Bronchial epithelial cell (primary cell): ENCODE results near the gene FUT6. TPM values are rescaled to one million over a fixed set of nuclear protein-coding genes. Genes with fewer than 3 reads are reported as not detected.
A peak's percentile ranks its signal among the peaks of the same experiment; 100 is the strongest.

Source experiments
- DNase-seq: peaks from one replicate; pipeline ENCODE4 v3.0.0-alpha.2; 2010; ENCODE audit warnings: low read depth
- FAIRE-seq: peaks from 2 replicates; lab custom pipeline; 2011; peaks lifted over from hg19 to GRCh38; lab: Jason Lieb, UNC
- H3K27me3 ChIP-seq: 2 replicates; pipeline ENCODE4 v1.5.1; 2011; ENCODE audit warnings: low read length; ENCODE audit not compliant: control insufficient read depth, insufficient read depth
- H3K36me3 ChIP-seq: 2 replicates; pipeline ENCODE4 v1.5.1; 2011; ENCODE audit warnings: low read length; ENCODE audit not compliant: control insufficient read depth, insufficient read depth
- H3K4me3 ChIP-seq: 2 replicates; pipeline ENCODE4 v1.5.1; 2011; ENCODE audit warnings: mild to moderate bottlenecking, low read depth, low read length, control low read depth
- total RNA-seq: library from RNA; depleted of rRNA; stranded (reverse); fragments of >200 nt; gene quantifications from 2 replicates; pipeline ENCODE4 v1.2.1, GENCODE V29; 2014
- TF ChIP-seq, protein P1 (sequence below): IDR thresholded peaks from 2 replicates; pipeline ENCODE4 v1.5.1; 2011; ENCODE audit warnings: mild to moderate bottlenecking, moderate library complexity, low read length, control low read depth, inconsistent platforms; ENCODE audit not compliant: insufficient read depth, severe bottlenecking

FUT6 gene
- total RNA-seq, 1 donor from 2014 or later: 2.1 TPM

GRCh38 chr19:5827891-5828660 is 11.4 kb downstream of the FUT6 start:
- no peaks in the 10 kb centered on the region for H3K27me3 ChIP-seq
- TF ChIP-seq, protein P1, sequence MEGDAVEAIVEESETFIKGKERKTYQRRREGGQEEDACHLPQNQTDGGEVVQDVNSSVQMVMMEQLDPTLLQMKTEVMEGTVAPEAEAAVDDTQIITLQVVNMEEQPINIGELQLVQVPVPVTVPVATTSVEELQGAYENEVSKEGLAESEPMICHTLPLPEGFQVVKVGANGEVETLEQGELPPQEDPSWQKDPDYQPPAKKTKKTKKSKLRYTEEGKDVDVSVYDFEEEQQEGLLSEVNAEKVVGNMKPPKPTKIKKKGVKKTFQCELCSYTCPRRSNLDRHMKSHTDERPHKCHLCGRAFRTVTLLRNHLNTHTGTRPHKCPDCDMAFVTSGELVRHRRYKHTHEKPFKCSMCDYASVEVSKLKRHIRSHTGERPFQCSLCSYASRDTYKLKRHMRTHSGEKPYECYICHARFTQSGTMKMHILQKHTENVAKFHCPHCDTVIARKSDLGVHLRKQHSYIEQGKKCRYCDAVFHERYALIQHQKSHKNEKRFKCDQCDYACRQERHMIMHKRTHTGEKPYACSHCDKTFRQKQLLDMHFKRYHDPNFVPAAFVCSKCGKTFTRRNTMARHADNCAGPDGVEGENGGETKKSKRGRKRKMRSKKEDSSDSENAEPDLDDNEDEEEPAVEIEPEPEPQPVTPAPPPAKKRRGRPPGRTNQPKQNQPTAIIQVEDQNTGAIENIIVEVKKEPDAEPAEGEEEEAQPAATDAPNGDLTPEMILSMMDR: no peak
- no peak for FAIRE-seq
- peak; percentile 75 for DNase-seq
- peak overlapping the region; percentile 66 for H3K4me3 ChIP-seq
- no peaks in the 10 kb centered on the region for H3K36me3 ChIP-seq

DNA sequence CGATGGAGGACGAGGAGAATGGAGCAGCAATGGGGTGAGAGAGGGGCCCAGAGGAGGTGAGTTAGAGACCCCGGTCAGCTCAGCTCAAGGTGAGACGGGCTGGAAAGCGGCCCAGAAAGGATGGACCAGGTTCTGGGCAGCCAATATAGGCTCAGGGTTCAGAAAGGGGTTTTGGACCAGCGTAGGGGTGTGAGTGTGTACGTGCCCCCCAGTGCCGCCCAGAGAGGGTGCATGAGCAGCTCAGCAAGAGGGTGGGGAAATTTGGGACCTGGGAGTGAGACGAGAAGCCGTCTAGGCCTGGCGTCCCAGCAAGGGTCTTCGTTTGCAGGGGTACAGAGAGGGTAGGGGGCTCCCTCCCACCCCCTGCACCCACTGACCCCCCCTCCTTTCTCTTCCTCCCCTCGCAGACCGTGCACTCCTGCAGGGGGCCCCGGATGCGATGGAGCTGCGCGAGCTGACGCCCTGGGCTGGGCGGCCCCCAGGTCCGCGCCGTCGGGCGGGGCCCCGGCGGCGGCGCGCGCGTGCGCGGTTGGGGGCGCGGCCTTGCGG is 12.1 kb downstream of the FUT6 start:
- no peak for DNase-seq
- Histone ChIP-seq H3K4me3 (peak overlapping the region; percentile 66), H3K36me3 (no peaks in the 10 kb centered on the region), H3K27me3 (no peaks in the 10 kb centered on the region)
- FAIRE-seq: no peak
- TF ChIP-seq, protein P1: no peak

DNA sequence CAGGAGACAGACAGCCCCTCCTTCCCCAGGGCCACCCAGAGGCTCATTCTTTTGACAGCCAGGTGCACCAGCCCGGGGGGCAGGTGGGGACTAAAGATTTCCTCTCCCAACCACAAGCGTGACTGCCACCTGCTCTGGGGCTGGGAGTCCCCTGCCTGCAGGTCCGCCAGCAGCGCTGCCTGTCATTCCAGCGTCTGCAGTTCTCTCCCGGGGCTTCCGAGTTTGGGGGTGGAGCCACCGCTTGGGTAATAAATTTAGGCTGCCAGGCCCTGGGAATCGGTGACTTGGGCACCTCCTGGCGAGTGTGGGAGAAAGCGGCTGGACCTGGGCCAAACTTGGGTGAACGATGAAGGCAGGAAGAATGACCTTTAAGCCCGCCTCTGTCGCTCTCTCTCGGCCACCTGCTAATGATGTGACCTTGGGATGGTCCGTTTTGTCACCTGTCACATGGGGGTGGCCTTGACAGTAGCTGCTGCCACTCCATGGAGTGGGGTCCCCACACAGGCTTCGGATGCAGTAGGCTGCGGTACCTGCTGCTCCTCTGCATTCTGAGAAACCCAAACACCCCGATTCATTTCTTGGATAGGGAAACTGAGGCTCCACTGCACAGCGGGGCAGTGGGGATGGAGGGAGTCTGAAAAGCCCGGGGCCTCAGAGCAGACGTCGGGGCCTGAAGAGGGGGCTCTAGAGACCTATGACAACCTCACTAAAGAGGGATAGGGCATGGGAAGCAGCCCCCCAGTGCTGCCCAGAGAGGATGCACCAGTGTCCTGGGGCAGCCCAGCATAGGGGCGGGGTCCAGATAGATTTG is 12.8 kb downstream of the FUT6 start:
- no peak for FAIRE-seq
- TF ChIP-seq, protein P1: peak; percentile 61
- H3K36me3 ChIP-seq: no peaks in the 10 kb centered on the region
- H3K27me3 ChIP-seq: no peaks in the 10 kb centered on the region
- no peak overlapping the region for H3K4me3 ChIP-seq
- DNase-seq: peak; percentile 25

GRCh38 chr19:5825178-5825577 is 14.3 kb downstream of the FUT6 start:
- no peaks in the 10 kb centered on the region for H3K27me3 ChIP-seq
- H3K36me3 ChIP-seq: no peaks in the 10 kb centered on the region
- TF ChIP-seq, protein P1: no peak
- no peak for DNase-seq
- FAIRE-seq: no peak
- no peak overlapping the region for H3K4me3 ChIP-seq

GRCh38 chr19:5824751-5825150 is 14.8 kb downstream of the FUT6 start:
- FAIRE-seq: no peak
- Histone ChIP-seq H3K36me3 (no peaks in the 10 kb centered on the region), H3K4me3 (no peak overlapping the region), H3K27me3 (no peaks in the 10 kb centered on the region)
- TF ChIP-seq, protein P1: no peak
- DNase-seq: no peak
